HEK293 (cell line): Measurements from ENCODE around the gene MAML2.

Experiments
- HOXC10 ChIP-seq: sonication (generic); formaldehyde crosslinking; IDR thresholded peaks from 2 replicates; pipeline ENCODE4 v1.8.1; 2023; ENCODE audit warnings: mild to moderate bottlenecking, missing genetic modification reagents
- YY1 ChIP-seq: fragments of 450-650 bp; formaldehyde crosslinking; IDR thresholded peaks from 2 replicates; pipeline ENCODE4 v1.5.1; 2018; ENCODE audit warnings: missing biosample characterization, missing genetic modification characterization
- ZFHX2 ChIP-seq: fragments of 450-650 bp; formaldehyde crosslinking; conservative IDR thresholded peaks from 2 replicates; pipeline ENCODE4 v1.5.1; 2016; ENCODE audit warnings: missing biosample characterization, missing genetic modification characterization
- ZFP3 ChIP-seq: fragments of 450-650 bp; formaldehyde crosslinking; IDR thresholded peaks from 2 replicates; pipeline ENCODE4 v1.5.1; 2016; ENCODE audit warnings: low read depth, missing biosample characterization, missing genetic modification characterization
- ZNF184 ChIP-seq: fragments of 450-650 bp; IDR thresholded peaks from 2 replicates; pipeline ENCODE4 v1.5.1; 2018; ENCODE audit warnings: missing biosample characterization, mild to moderate bottlenecking, missing genetic modification characterization
- ZNF274 ChIP-seq, 2 experiments: fragments of 200-500 bp in 1 of 2; fragments of 450-650 bp in 1 of 2; sonication (Bioruptor generic) in 1 of 2; formaldehyde crosslinking in 1 of 2; IDR thresholded peaks; 2 replicates each; pipeline versions ENCODE4 v1.5.1 to v1.6.1; 2014 to 2016; ENCODE audit warnings: borderline replicate concordance in 1 of 2, inconsistent platforms in 1 of 2, low read length in 1 of 2, missing biosample characterization in 1 of 2, missing genetic modification characterization in 1 of 2
- ZNF423 ChIP-seq: fragments of 450-650 bp; formaldehyde crosslinking; IDR thresholded peaks from 2 replicates; pipeline ENCODE4 v1.5.1; 2016; ENCODE audit warnings: missing biosample characterization, missing genetic modification characterization
- TF ChIP-seq, protein P1 (sequence below): fragments of 450-650 bp; formaldehyde crosslinking; IDR thresholded peaks from 2 replicates; pipeline ENCODE4 v1.5.1; 2016; ENCODE audit warnings: missing biosample characterization, missing genetic modification characterization
- TF ChIP-seq, protein P2 (sequence below): fragments of 450-650 bp; formaldehyde crosslinking; IDR thresholded peaks from 2 replicates; pipeline ENCODE4 v1.5.1; 2016; ENCODE audit warnings: missing biosample characterization, missing genetic modification characterization
- TF ChIP-seq, protein P3 (sequence below): IDR thresholded peaks from 2 replicates; pipeline ENCODE4 v1.6.1; 2011; ENCODE audit warnings: mild to moderate bottlenecking, low read depth, low read length, borderline replicate concordance

DNA sequence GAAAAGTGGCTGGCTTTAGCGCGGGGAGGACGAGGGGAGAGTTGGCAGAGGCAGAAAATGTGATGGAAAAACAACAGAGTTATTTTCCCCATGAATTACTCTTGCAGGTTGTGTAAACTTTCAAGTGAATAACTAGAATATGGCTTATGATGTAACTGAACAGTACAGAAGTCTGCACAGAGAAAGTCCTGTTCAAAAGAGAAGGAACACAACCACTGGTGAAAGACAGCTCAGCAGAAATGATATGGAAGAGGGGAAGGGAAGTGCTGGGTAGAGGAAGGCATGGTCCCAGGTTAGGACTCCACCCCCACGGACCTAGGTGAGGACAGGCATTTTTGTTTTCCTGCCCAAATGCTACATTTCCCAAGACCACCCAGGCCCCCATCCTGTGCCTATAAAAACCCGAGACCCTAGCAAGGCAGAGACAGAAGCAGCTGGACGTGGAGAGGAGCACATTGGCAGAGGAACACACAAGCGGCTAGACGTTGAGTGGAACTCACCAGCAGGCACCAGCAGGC, 77.7 kb downstream of the MAML2 start:
- TF ChIP-seq, protein P1, sequence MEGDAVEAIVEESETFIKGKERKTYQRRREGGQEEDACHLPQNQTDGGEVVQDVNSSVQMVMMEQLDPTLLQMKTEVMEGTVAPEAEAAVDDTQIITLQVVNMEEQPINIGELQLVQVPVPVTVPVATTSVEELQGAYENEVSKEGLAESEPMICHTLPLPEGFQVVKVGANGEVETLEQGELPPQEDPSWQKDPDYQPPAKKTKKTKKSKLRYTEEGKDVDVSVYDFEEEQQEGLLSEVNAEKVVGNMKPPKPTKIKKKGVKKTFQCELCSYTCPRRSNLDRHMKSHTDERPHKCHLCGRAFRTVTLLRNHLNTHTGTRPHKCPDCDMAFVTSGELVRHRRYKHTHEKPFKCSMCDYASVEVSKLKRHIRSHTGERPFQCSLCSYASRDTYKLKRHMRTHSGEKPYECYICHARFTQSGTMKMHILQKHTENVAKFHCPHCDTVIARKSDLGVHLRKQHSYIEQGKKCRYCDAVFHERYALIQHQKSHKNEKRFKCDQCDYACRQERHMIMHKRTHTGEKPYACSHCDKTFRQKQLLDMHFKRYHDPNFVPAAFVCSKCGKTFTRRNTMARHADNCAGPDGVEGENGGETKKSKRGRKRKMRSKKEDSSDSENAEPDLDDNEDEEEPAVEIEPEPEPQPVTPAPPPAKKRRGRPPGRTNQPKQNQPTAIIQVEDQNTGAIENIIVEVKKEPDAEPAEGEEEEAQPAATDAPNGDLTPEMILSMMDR (tag by site-specific recombination) = no peak
- TF ChIP-seq HOXC10 (CRISPR knock-in tag) = no peak
- TF ChIP-seq, protein P2, sequence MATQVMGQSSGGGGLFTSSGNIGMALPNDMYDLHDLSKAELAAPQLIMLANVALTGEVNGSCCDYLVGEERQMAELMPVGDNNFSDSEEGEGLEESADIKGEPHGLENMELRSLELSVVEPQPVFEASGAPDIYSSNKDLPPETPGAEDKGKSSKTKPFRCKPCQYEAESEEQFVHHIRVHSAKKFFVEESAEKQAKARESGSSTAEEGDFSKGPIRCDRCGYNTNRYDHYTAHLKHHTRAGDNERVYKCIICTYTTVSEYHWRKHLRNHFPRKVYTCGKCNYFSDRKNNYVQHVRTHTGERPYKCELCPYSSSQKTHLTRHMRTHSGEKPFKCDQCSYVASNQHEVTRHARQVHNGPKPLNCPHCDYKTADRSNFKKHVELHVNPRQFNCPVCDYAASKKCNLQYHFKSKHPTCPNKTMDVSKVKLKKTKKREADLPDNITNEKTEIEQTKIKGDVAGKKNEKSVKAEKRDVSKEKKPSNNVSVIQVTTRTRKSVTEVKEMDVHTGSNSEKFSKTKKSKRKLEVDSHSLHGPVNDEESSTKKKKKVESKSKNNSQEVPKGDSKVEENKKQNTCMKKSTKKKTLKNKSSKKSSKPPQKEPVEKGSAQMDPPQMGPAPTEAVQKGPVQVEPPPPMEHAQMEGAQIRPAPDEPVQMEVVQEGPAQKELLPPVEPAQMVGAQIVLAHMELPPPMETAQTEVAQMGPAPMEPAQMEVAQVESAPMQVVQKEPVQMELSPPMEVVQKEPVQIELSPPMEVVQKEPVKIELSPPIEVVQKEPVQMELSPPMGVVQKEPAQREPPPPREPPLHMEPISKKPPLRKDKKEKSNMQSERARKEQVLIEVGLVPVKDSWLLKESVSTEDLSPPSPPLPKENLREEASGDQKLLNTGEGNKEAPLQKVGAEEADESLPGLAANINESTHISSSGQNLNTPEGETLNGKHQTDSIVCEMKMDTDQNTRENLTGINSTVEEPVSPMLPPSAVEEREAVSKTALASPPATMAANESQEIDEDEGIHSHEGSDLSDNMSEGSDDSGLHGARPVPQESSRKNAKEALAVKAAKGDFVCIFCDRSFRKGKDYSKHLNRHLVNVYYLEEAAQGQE (tag by site-specific recombination) = no peak
- TF ChIP-seq ZNF184 (tag by site-specific recombination) = no peak
- TF ChIP-seq ZNF423 (tag by site-specific recombination) = no peak
- no peak for TF ChIP-seq YY1 (tag by site-specific recombination)
- TF ChIP-seq ZFP3 (tag by site-specific recombination) = no peak
- TF ChIP-seq, protein P3, sequence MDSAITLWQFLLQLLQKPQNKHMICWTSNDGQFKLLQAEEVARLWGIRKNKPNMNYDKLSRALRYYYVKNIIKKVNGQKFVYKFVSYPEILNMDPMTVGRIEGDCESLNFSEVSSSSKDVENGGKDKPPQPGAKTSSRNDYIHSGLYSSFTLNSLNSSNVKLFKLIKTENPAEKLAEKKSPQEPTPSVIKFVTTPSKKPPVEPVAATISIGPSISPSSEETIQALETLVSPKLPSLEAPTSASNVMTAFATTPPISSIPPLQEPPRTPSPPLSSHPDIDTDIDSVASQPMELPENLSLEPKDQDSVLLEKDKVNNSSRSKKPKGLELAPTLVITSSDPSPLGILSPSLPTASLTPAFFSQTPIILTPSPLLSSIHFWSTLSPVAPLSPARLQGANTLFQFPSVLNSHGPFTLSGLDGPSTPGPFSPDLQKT = no peak
- no peak for TF ChIP-seq ZNF274 (IDR thresholded peaks at IDR 0.05; ENCODE audit: low read length)
- TF ChIP-seq ZNF274 (tag by site-specific recombination; IDR thresholded peaks at IDR 0.05; ENCODE audit: borderline replicate concordance) = no peak
- TF ChIP-seq ZFHX2 = no peak
